SKM-1 treated with dmso at 0.1 percent for 144 hours (cell line): ENCODE measurements around the gene LMNTD2.

Source experiments
- DNase-seq: peaks from one replicate; lab custom pipeline; 2025; ENCODE audit not compliant: unreplicated experiment; lab: John Stamatoyannopoulos, UW

Gene LMNTD2

GRCh38 chr11:560305-561147, at the start of gene LMNTD2, which contains the start of gene RASSF7:
Gene LMNTD2 (minus strand): TSS chr11:560738. CDS start chr11:560716, 22 bp downstream.
Gene RASSF7 (plus strand): TSS chr11:560970. CDS start chr11:561769, 799 bp downstream.
- DNase-seq = peak; percentile 86

DNA sequence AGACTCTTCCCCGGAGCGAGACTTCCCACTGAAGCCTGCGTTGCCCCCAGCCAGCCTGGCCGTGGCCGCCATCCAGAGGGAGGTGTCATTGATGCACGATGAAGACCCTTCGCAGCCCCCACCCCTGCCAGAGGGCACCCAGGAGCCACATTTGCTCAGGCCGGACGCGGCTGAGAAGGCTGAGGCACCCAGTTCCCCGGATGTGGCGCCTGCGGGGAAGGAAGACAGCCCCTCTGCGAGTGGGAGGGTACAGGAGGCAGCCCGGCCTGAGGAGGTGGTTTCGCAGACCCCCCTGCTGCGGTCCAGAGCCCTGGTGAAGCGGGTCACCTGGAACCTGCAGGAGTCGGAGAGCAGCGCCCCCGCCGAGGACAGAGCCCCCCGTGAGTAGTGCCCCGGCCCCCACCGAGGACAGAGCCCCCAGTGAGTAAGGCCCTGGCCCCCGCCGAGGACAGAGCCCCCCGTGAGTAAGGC, 48.8 kb upstream of the LMNTD2 start:
- DNase-seq = no peak

GRCh38 chr11:608791-609251, 48.3 kb upstream of the LMNTD2 start:
- no peak for DNase-seq

- no peak for DNase-seq
These were observed 47.6 kb upstream of the LMNTD2 start for GRCh38 chr11:607971-608659.

DNA sequence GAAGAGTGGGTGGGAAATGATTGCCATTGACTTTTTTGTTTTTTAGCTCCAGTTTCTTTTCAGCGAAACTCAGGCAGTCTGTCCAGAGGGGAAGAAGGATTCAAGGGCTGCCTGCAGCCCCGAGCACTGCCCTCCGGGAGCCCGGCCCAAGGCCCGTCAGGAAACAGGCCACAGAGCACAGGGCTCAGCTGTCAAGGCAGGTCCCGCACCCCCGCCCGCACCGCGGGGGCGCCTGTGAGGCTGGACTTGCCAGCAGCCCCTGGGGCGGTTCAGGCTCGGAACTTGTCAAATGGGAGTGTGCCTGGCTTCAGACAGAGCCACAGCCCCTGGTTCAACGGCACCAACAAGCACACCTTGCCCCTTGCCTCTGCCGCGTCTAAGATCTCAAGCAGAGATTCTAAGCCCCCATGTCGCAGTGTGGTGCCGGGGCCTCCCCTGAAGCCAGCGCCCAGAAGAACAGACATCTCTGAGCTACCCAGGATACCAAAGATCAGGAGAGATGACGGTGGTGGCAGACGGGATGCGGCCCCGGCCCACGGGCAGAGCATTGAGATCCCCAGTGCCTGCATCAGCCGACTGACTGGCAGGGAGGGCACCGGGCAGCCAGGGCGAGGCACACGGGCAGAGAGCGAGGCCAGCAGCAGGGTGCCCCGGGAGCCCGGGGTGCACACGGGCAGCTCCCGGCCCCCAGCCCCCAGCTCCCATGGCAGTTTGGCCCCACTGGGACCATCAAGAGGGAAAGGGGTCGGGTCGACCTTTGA, 46.7 kb upstream of the LMNTD2 start:
- no peak for DNase-seq

DNA sequence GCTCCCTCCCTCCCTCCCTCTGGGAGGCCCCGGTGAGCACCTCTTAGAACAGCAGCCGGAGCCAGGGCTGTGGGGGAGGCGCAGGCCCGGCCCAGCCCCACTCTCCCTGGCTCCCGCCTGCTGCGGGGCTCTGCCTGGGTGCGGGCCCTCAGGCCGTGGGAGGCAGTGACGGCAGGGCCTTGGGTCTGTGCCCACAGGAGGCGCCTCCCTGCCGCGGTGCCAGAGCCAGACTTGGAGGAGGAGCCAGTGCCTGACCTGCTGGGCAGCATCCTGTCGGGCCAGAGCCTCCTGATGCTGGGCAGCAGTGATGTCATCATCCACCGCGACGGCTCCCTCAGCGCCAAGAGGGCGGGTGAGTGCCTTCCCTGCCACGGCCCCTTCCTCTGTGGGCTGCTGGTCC, 45.7 kb upstream of the LMNTD2 start:
- no peak for DNase-seq

DNA sequence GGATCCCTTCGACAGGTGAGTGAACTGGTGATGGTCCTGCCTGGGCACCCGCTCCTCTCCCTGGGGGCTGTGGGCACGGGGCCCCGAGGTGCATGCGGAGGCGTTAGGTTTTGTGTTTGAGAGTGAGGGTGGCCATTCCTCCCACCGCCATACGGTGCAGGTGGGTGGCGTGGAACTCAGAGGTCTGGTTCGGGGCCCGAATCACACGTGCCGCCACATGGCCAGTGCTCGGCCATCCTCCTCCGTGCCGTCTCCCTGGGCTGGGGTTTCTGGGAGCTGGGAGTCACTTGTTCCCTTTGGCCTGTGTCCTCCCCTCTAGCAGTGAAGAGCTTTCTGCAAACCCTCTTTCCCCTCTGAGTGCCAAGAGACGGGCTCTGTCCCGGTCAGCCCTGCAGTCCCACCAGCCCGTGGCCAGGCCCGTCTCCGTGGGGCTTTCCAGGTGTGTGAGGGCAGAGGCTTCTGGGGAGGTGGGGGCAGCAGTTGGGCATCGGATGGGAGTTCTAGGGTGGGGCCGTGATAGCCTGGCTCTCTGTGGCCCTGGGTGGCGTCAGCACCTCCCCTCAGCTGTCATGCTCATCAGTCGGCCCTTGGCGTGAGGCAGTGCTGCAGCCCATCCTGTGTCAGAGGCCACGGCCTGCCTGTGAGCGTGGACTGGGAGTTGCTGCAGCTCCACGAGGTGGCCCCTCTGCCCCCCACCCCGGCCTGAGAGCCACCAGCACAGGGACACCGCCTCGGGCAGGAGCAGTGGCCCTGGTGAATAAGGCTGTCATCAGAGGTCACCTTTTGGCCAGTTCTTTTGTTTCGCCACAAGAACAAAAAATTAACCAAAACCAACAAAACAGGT, 45.0 kb upstream of the LMNTD2 start:
- DNase-seq = no peak

DNA sequence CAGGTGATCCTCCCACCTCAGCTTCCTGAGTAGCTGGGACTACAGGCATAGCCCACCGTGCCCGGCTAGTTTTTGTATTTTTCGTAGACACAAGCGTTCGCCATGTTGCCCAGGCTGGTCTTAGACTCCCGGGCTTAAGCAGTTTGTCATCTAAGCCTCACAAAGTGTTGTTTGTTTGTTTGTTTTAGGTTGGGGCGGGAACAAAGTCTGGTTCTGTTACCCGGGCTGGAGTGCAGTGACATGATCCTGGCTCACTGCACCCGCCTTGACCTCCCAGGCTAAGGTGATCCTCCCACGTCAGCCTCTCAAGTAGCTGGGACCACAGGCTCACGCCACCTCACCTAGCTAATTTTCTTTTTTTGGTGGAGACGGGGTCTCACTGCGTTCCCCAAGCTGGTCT, 42.6 kb upstream of the LMNTD2 start:
- DNase-seq = no peak

GRCh38 chr11:601573-602245, 41.2 kb upstream of the LMNTD2 start:
- DNase-seq = no peak

DNA sequence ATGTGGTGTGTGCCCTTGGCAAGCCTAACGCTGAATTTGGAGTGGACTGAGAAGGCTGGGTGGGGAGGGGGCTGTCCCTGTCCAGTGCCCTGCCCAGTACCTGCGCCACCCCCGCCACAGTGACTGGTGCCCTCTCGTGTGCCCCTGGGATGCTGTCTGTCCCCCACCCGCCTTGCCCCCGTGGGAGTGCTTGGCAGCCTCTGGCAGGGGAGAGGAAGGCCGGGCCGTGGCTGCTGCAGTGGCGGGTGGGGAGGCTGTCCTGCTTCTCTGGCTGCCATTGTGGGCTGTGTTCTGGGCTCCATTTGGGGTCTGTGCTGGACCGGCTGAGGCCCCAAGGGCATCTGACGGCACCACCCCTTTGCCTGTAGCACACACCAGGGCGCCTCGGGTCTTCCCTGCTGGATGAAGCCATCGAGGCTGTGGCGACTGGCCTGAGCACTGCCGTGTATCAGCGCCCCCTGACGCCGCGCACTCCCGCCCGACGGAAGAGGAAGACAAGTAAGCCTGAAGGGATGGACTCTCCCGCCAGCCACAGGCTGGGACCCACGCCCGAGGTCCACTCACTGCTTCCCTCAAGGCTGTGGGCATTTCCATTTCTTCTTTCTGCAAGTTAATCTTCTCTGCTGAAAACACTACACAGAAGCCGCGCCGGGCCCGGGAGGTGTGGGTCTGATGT, 37.6 kb upstream of the LMNTD2 start:
- DNase-seq = no peak

DNA sequence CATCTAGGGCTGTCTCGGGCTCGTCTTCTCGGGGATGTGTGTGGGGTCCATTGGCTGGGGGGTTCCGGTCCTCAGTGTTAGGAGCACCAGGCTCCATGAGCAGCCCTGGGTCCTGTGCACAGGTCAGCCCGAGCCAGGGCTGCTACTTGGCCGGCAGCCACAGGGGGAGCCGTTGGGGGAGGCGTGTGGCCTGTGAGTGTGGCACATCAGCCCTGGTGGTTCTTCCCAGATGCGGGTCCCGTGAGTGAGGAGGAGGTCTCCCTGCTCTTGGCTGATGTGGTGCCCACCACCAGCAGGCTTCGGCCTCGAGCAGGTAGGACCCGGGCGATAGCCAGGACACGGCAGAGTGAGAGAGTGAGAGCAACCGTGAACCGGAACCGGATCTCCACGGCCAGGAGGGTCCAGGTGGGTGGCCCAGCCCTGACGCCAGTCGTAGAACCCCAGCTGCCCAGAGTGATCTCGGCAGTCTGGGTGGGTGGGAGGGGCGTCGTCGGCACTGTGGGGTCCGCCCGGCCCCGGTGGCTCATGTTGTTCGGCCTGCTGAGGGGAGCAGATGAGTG, 36.7 kb upstream of the LMNTD2 start:
- DNase-seq = no peak

DNA sequence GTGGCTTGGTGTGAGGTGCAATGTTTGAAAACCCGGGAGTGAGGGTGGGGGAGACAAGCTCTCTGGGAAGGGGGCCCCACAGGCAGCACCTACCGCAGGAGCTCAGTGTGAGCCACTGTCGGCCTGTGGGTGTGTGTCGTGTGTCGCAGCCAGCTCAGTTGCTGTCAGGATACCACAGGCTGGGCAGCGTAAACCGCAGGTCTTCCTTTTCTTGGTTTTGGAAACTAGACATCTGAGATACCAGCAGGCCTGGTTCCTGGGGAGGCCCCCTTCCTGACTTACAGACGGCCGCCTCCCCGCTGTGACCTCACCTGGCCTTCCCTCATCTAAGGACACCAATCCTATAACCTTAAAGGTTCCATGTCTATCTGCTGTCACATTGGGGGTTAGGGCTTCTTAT, 35.8 kb upstream of the LMNTD2 start:
- DNase-seq = no peak

DNA sequence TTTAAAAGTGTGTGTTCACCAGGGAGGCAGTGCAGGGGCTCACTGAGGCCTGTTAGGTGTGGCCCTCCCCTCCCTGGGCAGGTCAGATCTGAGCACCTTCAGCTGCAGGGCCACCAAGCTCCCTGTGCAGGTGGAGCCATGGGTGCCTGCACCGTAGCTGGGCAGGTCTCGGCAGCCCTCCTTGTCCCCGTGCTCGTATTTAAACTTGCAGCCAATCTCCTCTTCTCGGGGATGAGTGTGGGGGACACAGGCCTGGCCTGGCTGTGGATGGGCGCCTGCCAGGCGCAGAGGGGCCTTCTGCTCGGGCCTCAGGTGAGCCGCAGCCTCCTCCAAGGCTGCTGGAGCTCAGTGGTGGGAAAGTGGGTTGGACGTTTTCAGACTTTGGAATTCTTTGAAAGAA, 34.9 kb upstream of the LMNTD2 start:
- no peak for DNase-seq

DNA sequence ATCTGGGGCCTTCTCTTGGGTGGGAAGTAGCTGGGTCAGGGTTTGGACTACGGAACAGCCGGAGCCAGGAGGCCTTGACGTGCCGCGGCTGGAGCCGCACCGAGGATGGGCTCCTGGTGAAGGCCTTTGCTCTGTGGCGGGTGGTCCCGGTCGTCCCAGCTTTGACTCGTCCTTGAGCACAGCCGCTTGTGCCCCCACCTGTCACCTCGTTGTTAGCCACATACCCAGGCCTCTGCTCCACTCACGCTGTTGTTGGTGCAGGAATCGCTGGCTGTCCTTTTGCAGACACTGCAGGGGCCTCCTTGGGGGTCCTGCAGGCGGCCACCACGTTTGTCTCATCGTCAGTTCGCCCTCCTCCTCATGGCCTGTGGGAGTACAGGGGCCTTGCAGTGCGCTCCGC, 32.8 kb upstream of the LMNTD2 start:
- DNase-seq = no peak

DNA sequence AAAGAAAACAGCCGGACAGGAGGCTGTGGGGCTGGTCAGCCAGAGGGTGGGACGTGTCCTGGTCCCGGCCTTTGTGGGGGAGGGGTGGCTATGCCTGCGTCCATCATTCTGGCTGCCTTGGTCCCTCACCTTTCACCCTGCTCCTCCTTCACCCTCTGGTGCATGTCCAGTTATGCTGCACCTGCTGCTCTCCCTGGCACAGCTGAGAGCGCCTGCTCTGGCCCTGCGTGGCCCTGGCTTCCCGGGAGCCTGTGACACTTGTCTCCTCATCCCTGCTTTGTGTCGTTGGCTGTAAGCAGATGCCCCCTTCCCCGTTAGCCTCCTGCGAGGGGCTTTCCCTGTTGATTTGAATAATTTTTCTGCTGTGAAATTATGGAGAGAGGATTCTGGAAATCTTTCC, 32.4 kb upstream of the LMNTD2 start:
- no peak for DNase-seq

DNA sequence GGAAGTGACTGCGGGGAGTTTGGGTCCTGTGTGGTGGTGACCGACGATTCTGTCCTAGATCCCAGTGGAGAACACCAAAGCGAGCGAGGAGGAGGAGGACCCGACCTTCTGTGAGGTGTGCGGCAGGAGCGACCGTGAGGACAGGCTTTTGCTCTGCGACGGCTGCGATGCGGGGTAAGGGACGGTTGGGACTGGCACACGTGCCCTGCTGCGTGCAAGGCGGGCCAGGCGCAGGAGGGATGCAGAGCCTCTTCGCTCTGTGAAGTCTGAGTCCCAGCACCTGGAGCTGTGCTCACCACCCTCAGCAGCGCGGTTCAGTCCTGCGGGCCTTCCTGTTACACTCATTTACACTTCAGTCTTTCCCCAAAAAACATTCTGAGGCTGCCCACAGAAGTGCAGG, 32.0 kb upstream of the LMNTD2 start:
- DNase-seq = no peak

- no peak for DNase-seq
These were observed 30.5 kb upstream of the LMNTD2 start for GRCh38 chr11:590997-591396.

DNA sequence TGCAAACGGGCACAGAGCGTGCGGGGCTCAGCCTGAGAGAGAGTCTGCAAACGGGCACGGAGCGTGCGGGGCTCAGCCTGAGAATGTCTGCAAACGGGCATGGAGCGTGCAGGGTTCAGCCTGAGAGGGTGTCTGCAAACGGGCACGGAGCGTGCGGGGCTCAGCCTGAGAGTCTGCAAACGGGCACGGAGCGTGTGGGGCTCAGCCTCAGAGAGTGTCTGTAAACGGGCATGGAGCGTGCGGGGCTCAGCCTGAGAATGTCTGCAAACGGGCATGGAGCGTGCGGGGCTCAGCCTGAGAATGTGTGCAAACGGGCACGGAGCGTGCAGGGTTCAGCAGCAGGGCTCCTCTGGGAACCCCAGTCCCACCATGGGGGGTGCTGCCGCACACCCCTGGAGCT, 29.3 kb upstream of the LMNTD2 start:
- DNase-seq = no peak

DNA sequence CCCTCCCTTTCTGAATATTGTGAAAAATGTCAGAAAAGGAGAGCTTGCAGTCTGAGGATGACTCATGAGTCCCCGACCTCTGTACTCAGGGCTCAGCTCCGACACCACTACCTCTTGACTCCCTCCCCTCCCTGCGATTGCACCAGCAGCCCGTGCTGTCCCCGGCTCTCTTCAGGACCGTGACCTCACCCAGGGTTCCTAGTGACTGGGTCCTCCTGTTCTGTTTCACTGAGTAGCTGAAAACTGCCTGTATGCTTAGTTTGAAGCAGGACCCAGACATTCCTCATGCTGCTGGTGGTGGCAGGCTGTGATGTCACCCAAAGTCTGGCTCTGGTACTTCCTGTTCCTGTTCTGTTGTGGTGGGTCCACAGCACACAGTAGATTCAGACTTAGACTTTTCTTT, 27.4 kb upstream of the LMNTD2 start:
- DNase-seq = peak; percentile 68
